Neural progenitor cell (in vitro differentiated cells): ENCODE results near the gene C10orf71. TPM values are rescaled to one million over a fixed set of nuclear protein-coding genes. Genes with fewer than 3 reads are reported as not detected.
A peak's percentile ranks its signal among the peaks of the same experiment; 100 is the strongest.

Experiments used
- DNase-seq: peaks from one replicate; pipeline ENCODE4 v3.0.0-alpha.2; 2016; ENCODE audit warnings: low spot score
- H2AFZ ChIP-seq: fragments of 200-600 bp; sonication (generic); replicated peaks from 2 replicates; pipeline ENCODE4 v1.6.1; 2016; ENCODE audit warnings: antibody characterized with exemption
- H3F3A ChIP-seq: fragments of 200-600 bp; sonication (generic); 2 replicates; pipeline ENCODE4 v1.6.1; 2016; ENCODE audit warnings: antibody characterized with exemption, low read depth
- H3K27ac ChIP-seq: fragments of 200-600 bp; sonication (generic); 2 replicates; pipeline ENCODE4 v1.5.1; 2016; ENCODE audit warnings: mild to moderate bottlenecking
- H3K27me3 ChIP-seq: fragments of 200-600 bp; sonication (generic); 2 replicates; pipeline ENCODE4 v1.6.1; 2016; ENCODE audit warnings: mild to moderate bottlenecking, moderate library complexity
- H3K36me3 ChIP-seq: fragments of 200-600 bp; sonication (generic); 2 replicates; pipeline ENCODE4 v1.5.1; 2016
- H3K4me1 ChIP-seq: fragments of 200-600 bp; sonication (generic); 2 replicates; pipeline ENCODE4 v1.6.1; 2016; ENCODE audit warnings: mixed run types
- H3K4me2 ChIP-seq: fragments of 200-600 bp; sonication (generic); 2 replicates; pipeline ENCODE4 v1.6.1; 2016
- H3K4me3 ChIP-seq: fragments of 200-600 bp; sonication (generic); 2 replicates; pipeline ENCODE4 v1.5.1; 2016
- H3K79me2 ChIP-seq: fragments of 200-600 bp; sonication (generic); 2 replicates; pipeline ENCODE4 v1.6.1; 2016; ENCODE audit warnings: low read depth
- H3K9ac ChIP-seq: fragments of 200-600 bp; sonication (generic); 2 replicates; pipeline ENCODE4 v1.6.1; 2016
- H3K9me3 ChIP-seq: fragments of 200-600 bp; sonication (generic); 2 replicates; pipeline ENCODE4 v1.5.1; 2016; ENCODE audit warnings: low read depth
- H4K20me1 ChIP-seq: fragments of 200-600 bp; sonication (generic); 2 replicates; pipeline ENCODE4 v1.6.1; 2016; ENCODE audit warnings: low read depth
- H3K27ac Mint-ChIP-seq: 3 replicates; pipeline ENCODE4 v1.8.0; 2021; ENCODE audit warnings: mixed read lengths
- H3K27me3 Mint-ChIP-seq: 2 replicates; pipeline ENCODE4 v1.8.0; 2022; ENCODE audit warnings: low read depth, mild to moderate bottlenecking, inconsistent platforms, moderate library complexity, mixed read lengths; ENCODE audit not compliant: insufficient read depth
- H3K36me3 Mint-ChIP-seq: 3 replicates; pipeline ENCODE4 v1.8.0; 2021; ENCODE audit warnings: mixed read lengths
- H3K4me1 Mint-ChIP-seq: 3 replicates; pipeline ENCODE4 v1.8.0; 2021; ENCODE audit warnings: mixed read lengths
- H3K4me3 Mint-ChIP-seq: 3 replicates; pipeline ENCODE4 v1.8.0; 2021; ENCODE audit warnings: mild to moderate bottlenecking, moderate library complexity, mixed read lengths
- H3K9me3 Mint-ChIP-seq: 3 replicates; pipeline ENCODE4 v1.8.0; 2020; ENCODE audit warnings: mixed read lengths
- CTCF ChIP-seq: fragments of 200-600 bp; sonication (generic); IDR thresholded peaks from 2 replicates; pipeline ENCODE4 v1.5.1; 2017; ENCODE audit warnings: antibody characterized with exemption, mild to moderate bottlenecking
- EZH2 ChIP-seq: fragments of 200-600 bp; sonication (generic); IDR thresholded peaks from 2 replicates; pipeline ENCODE4 v1.6.1; 2017; ENCODE audit warnings: antibody characterized with exemption, mild to moderate bottlenecking, moderate library complexity
- EZH2phosphoT487 ChIP-seq: fragments of 200-600 bp; sonication (generic); IDR thresholded peaks from 2 replicates; pipeline ENCODE4 v1.6.1; 2017; ENCODE audit warnings: antibody characterized with exemption
- total RNA-seq: library from RNA; depleted of rRNA; stranded (reverse); fragments of >200 nt; gene quantifications from 2 replicates; pipeline ENCODE4 v1.2.3, GENCODE V29; 2015; ENCODE audit warnings: low replicate concordance

Gene C10orf71
- total RNA-seq, 1 donor from 2014 or later: not detected

- Histone ChIP-seq H3K27me3 (no peaks in the 10 kb centered on the region), H3K9me3 (no peaks in the 10 kb centered on the region), H3K27ac (no peak overlapping the region), H3K4me3 (no peak overlapping the region), H3K4me2 (no peak overlapping the region), H3F3A (peaks cover 15% of the 10 kb centered on the region), H3K4me1 (peaks cover 23% of the 10 kb centered on the region), H2AFZ (no peak overlapping the region), H3K79me2 (no peaks in the 10 kb centered on the region), H3K9ac (no peak overlapping the region), H3K36me3 (no peaks in the 10 kb centered on the region), H4K20me1 (peaks cover 8% of the 10 kb centered on the region)
- H3K36me3 Mint-ChIP-seq: no peaks in the 10 kb centered on the region
- H3K4me3 Mint-ChIP-seq: no peak overlapping the region
- peaks cover 16% of the 10 kb centered on the region for H3K4me1 Mint-ChIP-seq
- H3K9me3 Mint-ChIP-seq: no peaks in the 10 kb centered on the region
- TF ChIP-seq CTCF (no peak), EZH2phosphoT487 (no peak), EZH2 (no peak)
- H3K27me3 Mint-ChIP-seq: peaks cover 2% of the 10 kb centered on the region
- DNase-seq: no peak
- no peak overlapping the region for H3K27ac Mint-ChIP-seq
Observed at GRCh38 chr10:49276596-49276995, 22.4 kb upstream of the C10orf71 start.

- peaks cover 16% of the 10 kb centered on the region for H3K4me1 Mint-ChIP-seq
- Histone ChIP-seq H3K4me2 (peak overlapping the region; percentile 69), H3K27ac (no peak overlapping the region), H2AFZ (no peak overlapping the region), H4K20me1 (peaks cover 8% of the 10 kb centered on the region), H3F3A (peaks cover 15% of the 10 kb centered on the region), H3K9me3 (no peaks in the 10 kb centered on the region), H3K4me1 (peaks cover 25% of the 10 kb centered on the region), H3K4me3 (no peak overlapping the region), H3K79me2 (no peaks in the 10 kb centered on the region), H3K27me3 (no peaks in the 10 kb centered on the region), H3K36me3 (no peaks in the 10 kb centered on the region), H3K9ac (no peak overlapping the region)
- TF ChIP-seq CTCF (no peak), EZH2 (no peak), EZH2phosphoT487 (no peak)
- DNase-seq: no peak
- H3K9me3 Mint-ChIP-seq: no peaks in the 10 kb centered on the region
- H3K36me3 Mint-ChIP-seq: no peaks in the 10 kb centered on the region
- H3K27me3 Mint-ChIP-seq: peaks cover 2% of the 10 kb centered on the region
- H3K27ac Mint-ChIP-seq: no peak overlapping the region
- no peak overlapping the region for H3K4me3 Mint-ChIP-seq
Observed at GRCh38 chr10:49277973-49278372, 21.0 kb upstream of the C10orf71 start.

GRCh38 chr10:49278497-49278981 lies 20.4 kb upstream of the C10orf71 start:
- Mint-ChIP-seq H3K36me3 (no peaks in the 10 kb centered on the region), H3K4me1 (peaks cover 16% of the 10 kb centered on the region), H3K27me3 (peaks cover 2% of the 10 kb centered on the region), H3K9me3 (no peaks in the 10 kb centered on the region), H3K4me3 (no peak overlapping the region), H3K27ac (no peak overlapping the region)
- peak overlapping the region; percentile 69 for H3K4me2 ChIP-seq
- no peaks in the 10 kb centered on the region for H3K36me3 ChIP-seq
- peaks cover 15% of the 10 kb centered on the region for H3F3A ChIP-seq
- H3K79me2 ChIP-seq: no peaks in the 10 kb centered on the region
- peak; percentile 76 for DNase-seq
- H3K27me3 ChIP-seq: no peaks in the 10 kb centered on the region
- H3K9me3 ChIP-seq: no peaks in the 10 kb centered on the region
- peaks cover 26% of the 10 kb centered on the region for H3K4me1 ChIP-seq
- no peak overlapping the region for H3K9ac ChIP-seq
- peaks cover 8% of the 10 kb centered on the region for H4K20me1 ChIP-seq
- H2AFZ ChIP-seq: no peak overlapping the region
- H3K27ac ChIP-seq: peak overlapping the region; percentile 76
- no peak overlapping the region for H3K4me3 ChIP-seq
- TF ChIP-seq EZH2 (no peak), CTCF (no peak), EZH2phosphoT487 (peak; percentile 26)
